HEK293 (cell line): ENCODE measurements around the gene LIN9.

Experiments
- CTCF ChIP-seq: fragments of 450-650 bp; formaldehyde crosslinking; IDR thresholded peaks from 2 replicates; pipeline ENCODE4 v1.5.1; 2016; ENCODE audit warnings: missing biosample characterization, missing genetic modification characterization
- KLF16 ChIP-seq: fragments of 450-650 bp; formaldehyde crosslinking; IDR thresholded peaks from 2 replicates; pipeline ENCODE4 v1.5.1; 2017; ENCODE audit warnings: missing biosample characterization, missing genetic modification characterization
- REST ChIP-seq: fragments of 450-650 bp; formaldehyde crosslinking; IDR thresholded peaks from 2 replicates; pipeline ENCODE4 v1.5.1; 2016; ENCODE audit warnings: missing biosample characterization, missing genetic modification characterization
- TCF7L2 ChIP-seq: IDR thresholded peaks from 2 replicates; pipeline ENCODE4 v1.6.1; 2011; ENCODE audit warnings: low read depth, mild to moderate bottlenecking, inconsistent platforms, low read length, moderate library complexity, borderline replicate concordance
- YY2 ChIP-seq: fragments of 450-650 bp; formaldehyde crosslinking; IDR thresholded peaks from 2 replicates; pipeline ENCODE4 v1.5.1; 2016; ENCODE audit warnings: missing biosample characterization, missing genetic modification characterization
- ZBTB7A ChIP-seq: fragments of 450-650 bp; formaldehyde crosslinking; IDR thresholded peaks from 2 replicates; pipeline ENCODE4 v1.5.1; 2016; ENCODE audit warnings: low read depth, missing biosample characterization, missing genetic modification characterization
- ZFP69B ChIP-seq: fragments of 450-650 bp; formaldehyde crosslinking; IDR thresholded peaks from 2 replicates; pipeline ENCODE4 v1.5.1; 2016; ENCODE audit warnings: missing biosample characterization, missing genetic modification characterization
- ZNF18 ChIP-seq: fragments of 450-650 bp; formaldehyde crosslinking; IDR thresholded peaks from 2 replicates; pipeline ENCODE4 v1.5.1; 2016; ENCODE audit warnings: missing biosample characterization, missing genetic modification characterization
- ZNF311 ChIP-seq: fragments of 450-650 bp; formaldehyde crosslinking; IDR thresholded peaks from 2 replicates; pipeline ENCODE4 v1.5.1; 2017; ENCODE audit warnings: missing biosample characterization, missing genetic modification characterization, borderline replicate concordance

- TF ChIP-seq TCF7L2: no peak
- no peak for TF ChIP-seq CTCF (tag by site-specific recombination)
- no peak for TF ChIP-seq REST
- no peak for TF ChIP-seq YY2 (tag by site-specific recombination)
- no peak for TF ChIP-seq ZNF311 (tag by site-specific recombination)
- TF ChIP-seq ZFP69B (tag by site-specific recombination): no peak
- no peak for TF ChIP-seq KLF16
- no peak for TF ChIP-seq ZNF18 (tag by site-specific recombination)
- no peak for TF ChIP-seq ZBTB7A (tag by site-specific recombination)
Observed at GRCh38 chr1:226204198-226204597, 104.8 kb downstream of the LIN9 start.
